SU-DHL-6 (cell line): ENCODE measurements around the gene CDH23.

ENCODE experiments used
- H2AFZ ChIP-seq: fragments of 200-600 bp; sonication (generic); 2 replicates; pipeline ENCODE4 v1.6.1; 2014; ENCODE audit warnings: low read depth, mild to moderate bottlenecking, moderate library complexity, mixed read lengths, antibody characterized with exemption, low read length; ENCODE audit not compliant: severe bottlenecking
- H3F3A ChIP-seq: fragments of 200-600 bp; shearing (Covaris generic); 2 replicates; pipeline ENCODE4 v1.6.0; 2016; ENCODE audit warnings: antibody characterized with exemption, mild to moderate bottlenecking; ENCODE audit not compliant: insufficient read depth
- H3K27ac ChIP-seq: fragments of 200-600 bp; sonication (generic); 2 replicates; pipeline ENCODE4 v1.5.1; 2016; ENCODE audit warnings: low read depth, mild to moderate bottlenecking, low read length, moderate library complexity, mixed read lengths
- H3K27me3 ChIP-seq: fragments of 200-600 bp; sonication (generic), shearing (Covaris generic); 2 replicates; pipeline ENCODE4 v1.6.0; 2014; ENCODE audit warnings: mild to moderate bottlenecking, low read length
- H3K36me3 ChIP-seq: fragments of 200-600 bp; sonication (generic); 2 replicates; pipeline ENCODE4 v1.6.1; 2014; ENCODE audit warnings: mild to moderate bottlenecking, low read length, mixed read lengths
- H3K4me2 ChIP-seq: fragments of 300-600, 200-600 bp; shearing (Covaris generic), sonication (generic); 2 replicates; pipeline ENCODE4 v1.6.0; 2014; ENCODE audit warnings: low read length, low read depth, mild to moderate bottlenecking; ENCODE audit not compliant: poor library complexity, severe bottlenecking
- H3K4me3 ChIP-seq: fragments of 200-600 bp; sonication (generic); 2 replicates; pipeline ENCODE4 v1.5.1; 2014; ENCODE audit warnings: antibody characterized with exemption, low read length, mild to moderate bottlenecking, mixed read lengths; ENCODE audit not compliant: insufficient read depth, poor library complexity, severe bottlenecking
- H3K79me2 ChIP-seq: fragments of 200-600 bp; sonication (generic); 2 replicates; pipeline ENCODE4 v1.6.1; 2014; ENCODE audit warnings: mild to moderate bottlenecking, low read length, moderate library complexity; ENCODE audit not compliant: insufficient read depth
- H3K9ac ChIP-seq: fragments of 200-600 bp; sonication (generic); 2 replicates; pipeline ENCODE4 v1.7.0; 2014; ENCODE audit warnings: mild to moderate bottlenecking, low read length
- H3K9me2 ChIP-seq: fragments of 200-600 bp; sonication (generic); replicated peaks from 2 replicates; pipeline ENCODE4 v1.6.1; 2014; ENCODE audit warnings: low read length; ENCODE audit not compliant: insufficient read depth
- H3K9me3 ChIP-seq: fragments of 200-600 bp; sonication (generic); 2 replicates; pipeline ENCODE4 v1.6.1; 2014; ENCODE audit warnings: low read length, mixed read lengths; ENCODE audit not compliant: insufficient read depth
- H4K20me1 ChIP-seq: fragments of 200-600 bp; sonication (generic); 2 replicates; pipeline ENCODE4 v1.6.1; 2014; ENCODE audit warnings: low read depth, mild to moderate bottlenecking, antibody characterized with exemption, low read length, moderate library complexity, mixed read lengths
- EZH2phosphoT487 ChIP-seq: fragments of 200-600 bp; sonication (generic), shearing (Covaris generic); conservative IDR thresholded peaks from 2 replicates; pipeline ENCODE4 v1.6.1; 2018; ENCODE audit warnings: mild to moderate bottlenecking, antibody characterized with exemption, low read length, moderate library complexity, mixed read lengths
- TF ChIP-seq, protein P1 (sequence below): fragments of 200-600 bp; sonication (generic); IDR thresholded peaks from one replicate; pipeline ENCODE4 v1.5.1; 2017; ENCODE audit warnings: antibody characterized with exemption, mild to moderate bottlenecking, low read length, moderate library complexity; ENCODE audit not compliant: insufficient read depth, poor library complexity, severe bottlenecking

Gene CDH23

DNA sequence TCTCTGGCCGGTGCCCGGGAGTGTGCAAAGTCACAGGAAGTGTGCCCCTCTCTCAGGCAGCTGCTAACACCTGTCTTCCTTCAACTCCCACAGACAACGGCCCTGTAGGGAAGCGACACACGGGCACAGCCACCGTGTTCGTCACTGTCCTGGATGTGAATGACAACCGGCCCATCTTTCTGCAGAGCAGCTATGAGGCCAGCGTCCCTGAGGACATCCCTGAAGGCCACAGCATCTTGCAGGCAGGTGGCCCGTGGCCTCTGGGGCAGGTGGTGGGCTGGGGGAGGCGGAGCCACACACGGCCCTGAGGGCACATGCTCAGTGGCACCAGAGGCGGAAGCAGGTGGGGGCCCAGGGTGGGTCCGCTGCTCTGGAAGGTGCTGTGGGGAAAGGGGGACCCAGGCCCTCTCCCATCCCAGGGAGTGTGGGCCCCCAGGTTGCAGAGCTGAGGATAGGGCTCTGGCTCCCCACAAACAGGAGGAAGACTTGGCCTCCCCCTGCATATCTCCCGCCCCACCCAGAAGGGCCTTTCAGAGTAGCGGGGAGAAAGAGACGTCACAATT lies 315.9 kb downstream of the CDH23 start:
- H3F3A ChIP-seq: no peaks in the 10 kb centered on the region
- no peaks in the 10 kb centered on the region for H3K9me3 ChIP-seq
- no peaks in the 10 kb centered on the region for H3K27me3 ChIP-seq
- H3K4me2 ChIP-seq: no peak overlapping the region
- no peak overlapping the region for H3K9ac ChIP-seq
- H2AFZ ChIP-seq: no peak overlapping the region
- no peak overlapping the region for H3K4me3 ChIP-seq
- H4K20me1 ChIP-seq: no peaks in the 10 kb centered on the region
- H3K27ac ChIP-seq: no peak overlapping the region
- TF ChIP-seq EZH2phosphoT487: no peak
- TF ChIP-seq, protein P1, sequence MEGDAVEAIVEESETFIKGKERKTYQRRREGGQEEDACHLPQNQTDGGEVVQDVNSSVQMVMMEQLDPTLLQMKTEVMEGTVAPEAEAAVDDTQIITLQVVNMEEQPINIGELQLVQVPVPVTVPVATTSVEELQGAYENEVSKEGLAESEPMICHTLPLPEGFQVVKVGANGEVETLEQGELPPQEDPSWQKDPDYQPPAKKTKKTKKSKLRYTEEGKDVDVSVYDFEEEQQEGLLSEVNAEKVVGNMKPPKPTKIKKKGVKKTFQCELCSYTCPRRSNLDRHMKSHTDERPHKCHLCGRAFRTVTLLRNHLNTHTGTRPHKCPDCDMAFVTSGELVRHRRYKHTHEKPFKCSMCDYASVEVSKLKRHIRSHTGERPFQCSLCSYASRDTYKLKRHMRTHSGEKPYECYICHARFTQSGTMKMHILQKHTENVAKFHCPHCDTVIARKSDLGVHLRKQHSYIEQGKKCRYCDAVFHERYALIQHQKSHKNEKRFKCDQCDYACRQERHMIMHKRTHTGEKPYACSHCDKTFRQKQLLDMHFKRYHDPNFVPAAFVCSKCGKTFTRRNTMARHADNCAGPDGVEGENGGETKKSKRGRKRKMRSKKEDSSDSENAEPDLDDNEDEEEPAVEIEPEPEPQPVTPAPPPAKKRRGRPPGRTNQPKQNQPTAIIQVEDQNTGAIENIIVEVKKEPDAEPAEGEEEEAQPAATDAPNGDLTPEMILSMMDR: no peak
- H3K36me3 ChIP-seq: no peaks in the 10 kb centered on the region
- no peaks in the 10 kb centered on the region for H3K9me2 ChIP-seq
- no peaks in the 10 kb centered on the region for H3K79me2 ChIP-seq

DNA sequence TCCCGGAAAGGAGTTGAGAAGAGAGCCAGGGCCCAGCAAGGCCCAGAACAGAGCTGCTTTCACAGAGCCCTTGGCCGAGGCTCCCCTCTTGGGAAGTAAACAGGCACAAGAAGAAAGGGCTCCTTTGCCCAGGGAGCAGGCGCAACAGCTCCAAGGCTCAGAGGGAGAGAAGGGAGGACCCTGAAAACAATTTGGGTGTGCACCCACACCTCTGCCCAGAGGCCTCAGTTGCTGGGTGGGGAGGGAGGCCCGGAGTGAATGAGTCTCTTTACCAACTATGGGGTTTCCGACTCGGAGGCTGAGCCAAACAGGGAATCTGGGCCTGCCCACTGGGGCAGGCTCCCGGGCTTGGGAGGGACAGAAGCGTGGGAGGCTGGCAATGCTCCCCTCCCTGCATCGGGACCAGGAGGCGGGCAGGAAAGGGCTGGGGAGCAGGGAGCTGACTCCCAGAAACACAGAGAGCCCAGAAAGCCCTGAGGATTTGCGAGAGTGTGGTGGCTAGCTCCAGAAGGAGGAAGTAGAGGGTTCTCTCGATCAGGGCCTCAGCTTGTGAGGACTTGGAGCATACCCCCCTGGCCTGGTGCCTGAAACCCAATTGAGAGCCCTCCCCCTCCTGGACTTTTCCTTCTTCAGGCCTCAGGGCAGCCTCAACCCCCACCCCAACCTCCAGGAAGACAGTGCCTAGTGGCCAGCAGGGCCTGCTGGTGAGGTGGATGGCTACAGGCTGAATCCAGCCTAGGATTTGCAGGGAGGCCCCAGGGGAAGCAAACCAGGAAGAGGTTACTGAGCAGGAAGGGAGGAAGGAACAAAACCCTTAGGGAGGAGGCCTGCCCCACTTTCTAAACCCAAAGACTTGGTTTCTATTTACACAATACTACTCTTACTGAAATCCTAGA lies 316.7 kb downstream of the CDH23 start:
- Histone ChIP-seq H3K4me2 (no peak overlapping the region), H3K9ac (no peak overlapping the region)

DNA sequence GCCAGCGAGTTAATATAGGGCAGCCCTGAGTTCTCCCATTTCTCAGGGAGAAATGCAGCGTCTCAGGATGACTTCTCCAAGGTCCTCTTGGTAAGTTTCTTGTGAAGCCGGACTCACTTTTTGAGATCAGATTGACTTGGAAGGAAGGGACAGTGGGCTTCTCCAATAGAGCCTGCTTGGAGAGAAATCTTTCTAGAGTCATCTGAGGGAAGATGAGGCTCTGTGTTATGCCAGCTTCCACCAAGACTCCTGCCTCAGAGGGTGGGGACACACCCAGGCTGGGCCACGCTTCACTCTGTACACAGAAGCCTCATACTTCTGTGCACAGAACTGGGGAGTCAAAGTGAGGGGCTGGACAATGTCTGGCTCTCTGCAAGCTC lies 317.3 kb downstream of the CDH23 start:
- Histone ChIP-seq H4K20me1 (no peaks in the 10 kb centered on the region), H3K79me2 (no peaks in the 10 kb centered on the region), H3K27me3 (no peaks in the 10 kb centered on the region), H3K27ac (no peak overlapping the region), H3F3A (no peaks in the 10 kb centered on the region), H2AFZ (no peak overlapping the region), H3K4me3 (no peak overlapping the region), H3K4me2 (no peak overlapping the region), H3K9me2 (no peaks in the 10 kb centered on the region), H3K9me3 (no peaks in the 10 kb centered on the region), H3K9ac (no peak overlapping the region), H3K36me3 (no peaks in the 10 kb centered on the region)
- no peak for TF ChIP-seq EZH2phosphoT487
- TF ChIP-seq, protein P1: no peak

More for the DNA sequence above, 316.7 kb downstream of the CDH23 start:
- Histone ChIP-seq H3K79me2 (no peaks in the 10 kb centered on the region), H3F3A (no peaks in the 10 kb centered on the region), H4K20me1 (no peaks in the 10 kb centered on the region), H3K27me3 (no peaks in the 10 kb centered on the region), H3K9me2 (no peaks in the 10 kb centered on the region), H3K4me3 (no peak overlapping the region), H3K36me3 (no peaks in the 10 kb centered on the region), H3K27ac (no peak overlapping the region), H3K9me3 (no peaks in the 10 kb centered on the region), H2AFZ (no peak overlapping the region)
- no peak for TF ChIP-seq EZH2phosphoT487
- TF ChIP-seq, protein P1: no peak
